PC-9 (cell line): ENCODE measurements around the gene C4orf36. TPM values are rescaled to one million over a fixed set of nuclear protein-coding genes. Genes with fewer than 3 reads are reported as not detected.

Experiments used
- Bru-seq: library from RNA; stranded (reverse); fragments of 400-500 nt; gene quantifications from one replicate; lab custom pipeline; 2021; lab: Mats Ljungman, UMichigan
- BruChase-seq, 2 experiments: library from RNA; stranded (reverse); fragments of 400-500 nt; gene quantifications; one replicate each; lab custom pipeline; 2021; lab: Mats Ljungman, UMichigan
- BruUV-seq: library from RNA; stranded (reverse); fragments of 400-500 nt; replicated peaks from 2 replicates; lab custom pipeline; 2021; lab: Mats Ljungman, UMichigan
- CTCF ChIA-PET: fragments of 300-600 bp; sonication (Branson Sonifier 250); formaldehyde crosslinking; loops from one replicate; lab custom pipeline; 2022; ENCODE audit warnings: antibody characterized with exemption; lab: Charles Lee
- POLR2A ChIA-PET: fragments of 300-600 bp; sonication (Branson Sonifier 250); formaldehyde crosslinking; loops from one replicate; lab custom pipeline; 2022; ENCODE audit warnings: antibody characterized with exemption; ENCODE audit not compliant: unreplicated experiment; lab: Charles Lee
- DNase-seq, 2 experiments: peaks; one replicate each; pipeline versions ENCODE4 v3.0.0 to v3.0.0-alpha.2; 2015 to 2022; ENCODE audit warnings: mixed read lengths in 1 of 2
- H2AFZ ChIP-seq: fragments of 200-600 bp; sonication (generic); 2 replicates; pipeline ENCODE4 v1.8.1; 2017; ENCODE audit warnings: antibody characterized with exemption
- H3F3A ChIP-seq: fragments of 200-600 bp; sonication (generic); 2 replicates; pipeline ENCODE4 v1.8.1; 2017; ENCODE audit warnings: antibody characterized with exemption, mild to moderate bottlenecking, low read depth; ENCODE audit not compliant: insufficient read depth
- H3K27ac ChIP-seq: fragments of 200-600 bp; sonication (generic); 2 replicates; pipeline ENCODE4 v1.6.1; 2016; ENCODE audit warnings: mixed run types
- H3K27me3 ChIP-seq: fragments of 200-600 bp; sonication (generic); 2 replicates; pipeline ENCODE4 v1.6.1; 2016; ENCODE audit warnings: low read depth, mixed run types; ENCODE audit not compliant: insufficient read depth
- H3K36me3 ChIP-seq: fragments of 200-600 bp; sonication (generic); 2 replicates; pipeline ENCODE4 v1.6.1; 2016; ENCODE audit warnings: low read depth, mixed run types
- H3K4me1 ChIP-seq: fragments of 200-600 bp; sonication (generic); replicated peaks from 2 replicates; pipeline ENCODE4 v1.6.1; 2016; ENCODE audit warnings: mixed run types; ENCODE audit not compliant: insufficient read depth
- H3K4me2 ChIP-seq: fragments of 200-600 bp; sonication (generic); 2 replicates; pipeline ENCODE4 v1.6.1; 2017; ENCODE audit warnings: mixed run types
- H3K4me3 ChIP-seq: fragments of 200-600 bp; sonication (generic); 2 replicates; pipeline ENCODE4 v1.6.1; 2016; ENCODE audit warnings: mixed run types
- H3K79me2 ChIP-seq: fragments of 200-600 bp; sonication (generic); 2 replicates; pipeline ENCODE4 v1.6.1; 2017; ENCODE audit warnings: low read depth, mixed run types
- H3K9me2 ChIP-seq: fragments of 200-600 bp; sonication (generic); 2 replicates; pipeline ENCODE4 v1.8.1; 2017; ENCODE audit warnings: mild to moderate bottlenecking; ENCODE audit not compliant: insufficient read depth
- H3K9me3 ChIP-seq: fragments of 200-600 bp; sonication (generic); 2 replicates; pipeline ENCODE4 v1.8.1; 2016; ENCODE audit warnings: low read depth; ENCODE audit not compliant: insufficient read depth
- H4K20me1 ChIP-seq: fragments of 200-600 bp; sonication (generic); 2 replicates; pipeline ENCODE4 v1.8.1; 2017; ENCODE audit not compliant: insufficient read depth
- CTCF ChIP-seq: fragments of 200-600 bp; sonication (generic); conservative IDR thresholded peaks from 2 replicates; pipeline ENCODE4 v1.6.1; 2017; ENCODE audit warnings: mixed run types, antibody characterized with exemption, mild to moderate bottlenecking, moderate library complexity
- EZH2 ChIP-seq: fragments of 200-600 bp; sonication (generic); IDR thresholded peaks from 2 replicates; pipeline ENCODE4 v1.8.0; 2017; ENCODE audit warnings: antibody characterized with exemption, low read depth
- intact Hi-C: fragments of 100-400 bp; cut with micrococcal nuclease; formaldehyde crosslinking; loops from one replicate; pipeline ENCODE4 v1.10.0; 2022; ENCODE audit not compliant: unreplicated experiment
- long read RNA-seq: library from polyadenylated mRNA; stranded (forward); transcript quantifications from one replicate; pipeline ENCODE4 v2.0.0, GENCODE V29; 2022
- total RNA-seq: library from RNA; stranded (reverse); gene quantifications from 2 replicates; pipeline ENCODE4 v1.2.3, GENCODE V29; 2021

C4orf36 gene, protein sequence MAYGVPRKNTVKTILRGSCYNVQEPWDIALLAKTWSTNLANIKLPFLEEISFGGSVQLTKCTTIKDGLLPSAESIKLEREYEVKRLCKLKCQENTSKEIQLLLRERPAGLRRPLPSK
- total RNA-seq (2.0 TPM in 1 of 2 replicates, not detected in the other), Bru-seq, nascent RNA (percentile 32 among the genes with signal in this experiment), BruChase-seq, experiment 1, labeled RNA remaining after a 2-hour chase (percentile 23 among the genes with signal in this experiment), BruChase-seq, experiment 2, labeled RNA remaining after a 6-hour chase (percentile 32 among the genes with signal in this experiment)
- long read RNA-seq, partial matches to known transcripts: 0 of 2 reads
- long read RNA-seq, other reads (novel, unspliced or antisense): 2 of 2 reads

GRCh38 chr4:86891762-86892635 is at the start of gene C4orf36:
C4orf36 (minus strand) TSS chr4:86892422; CDS start chr4:86891520, 902 bp downstream.
- no TSS peak for BruUV-seq
- CTCF ChIA-PET: no interaction called here
- Histone ChIP-seq H3K4me3 (peak within 1 kb of the TSS; percentile 71), H3K27ac (peak within 1 kb of the TSS; percentile 95), H3K27me3 (no peaks in the 10 kb centered on the region), H4K20me1 (no peaks in the 10 kb centered on the region), H2AFZ (peak within 1 kb of the TSS; percentile 92), H3F3A (peaks cover 6% of the 10 kb centered on the region; the same call in 1 of the 2 replicates), H3K4me2 (peak within 1 kb of the TSS; percentile 92), H3K9me3 (no peaks in the 10 kb centered on the region), H3K9me2 (no peaks in the 10 kb centered on the region), H3K36me3 (no peaks in the 10 kb centered on the region), H3K4me1 (peaks cover 8% of the 10 kb centered on the region), H3K79me2 (no peaks in the 10 kb centered on the region)
- intact Hi-C loops: loop anchor here (1.0 to 5.0 kb wide), 3 partner anchors 35 to 438 kb away; no protein-coding TSS in a partner anchor
- POLR2A ChIA-PET: interaction anchor here (0.6 to 1.0 kb wide), 5 partner anchors 197 to 439 kb away, joined by 3 to 5 read pairs (median 3); no protein-coding TSS in a partner anchor
- peak; percentile 77 to 80 for DNase-seq
- TF ChIP-seq EZH2 (no peak), CTCF (no peak)

- TF ChIP-seq EZH2 (no peak), CTCF (no peak)
- no peaks in the 10 kb centered on the region for H3K9me2 ChIP-seq
- no peaks in the 10 kb centered on the region for H3K9me3 ChIP-seq
- BruUV-seq: no TSS peak
- H3K27me3 ChIP-seq: no peaks in the 10 kb centered on the region
- H3F3A ChIP-seq: peaks cover 19% of the 10 kb centered on the region; the same call in 1 of the 2 replicates
- DNase-seq: no peak
- H3K79me2 ChIP-seq: peaks cover 72% of the 10 kb centered on the region
- peaks cover 44% of the 10 kb centered on the region for H3K4me1 ChIP-seq
- no peaks in the 10 kb centered on the region; the same call in 1 of the 2 replicates for H4K20me1 ChIP-seq
- no peaks in the 10 kb centered on the region for H3K36me3 ChIP-seq
- no peak overlapping the region for H3K4me2 ChIP-seq
- no peak overlapping the region for H3K27ac ChIP-seq
- no peak overlapping the region for H2AFZ ChIP-seq
- ChIA-PET POLR2A (no interaction called here), CTCF (no interaction called here)
- intact Hi-C loops: no loop called here
- no peak overlapping the region for H3K4me3 ChIP-seq
Observed at GRCh38 chr4:86940920-86941460, 48.8 kb upstream of the C4orf36 start.
